ENCODE measurements around the gene SYDE2. TPM values are rescaled to one million over a fixed set of nuclear protein-coding genes. Genes with fewer than 3 reads are reported as not detected.

The SYDE2 gene
- total and polyA plus RNA-seq, 2 experiments from 2014 or later, result 20.6 to 47.5 TPM

DNA sequence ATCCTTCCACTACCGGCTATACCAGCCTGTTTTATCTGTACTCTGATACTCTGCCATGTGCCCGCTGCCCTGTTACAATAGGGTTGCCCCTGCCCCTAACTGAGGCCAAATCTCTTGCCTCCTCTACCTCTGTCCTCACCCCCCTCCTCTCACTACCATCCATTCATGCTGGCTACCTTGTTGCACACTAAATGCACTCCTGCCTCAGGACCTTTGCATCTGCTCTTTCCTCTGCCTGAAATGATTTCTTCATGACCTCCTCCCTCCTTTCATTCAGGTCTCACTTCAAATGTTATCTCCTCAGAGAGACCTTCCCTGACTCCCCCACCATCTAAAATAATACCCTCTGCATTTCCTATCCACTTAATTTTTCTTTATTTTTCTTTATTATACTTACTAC lies 7.7 kb upstream of the SYDE2 start:
- DNase-seq (ENCODE audit: low read depth in 1 of 2, low spot score in 1 of 2), result no peak
- Histone ChIP-seq H3K36me3 (no peaks in the 10 kb centered on the region), H3K9me3 (ENCODE audit: low read depth) (no peaks in the 10 kb centered on the region), H3K4me3 (no peak overlapping the region), H3K27me3 (no peaks in the 10 kb centered on the region), H3K27ac (no peak overlapping the region), H3K4me1 (ENCODE audit: low read depth) (no peaks in the 10 kb centered on the region)
- TF ChIP-seq CTCF (IDR thresholded peaks at IDR 0.05; ENCODE audit: low read depth, low read length), result no peak

- no peaks in the 10 kb centered on the region for H3K36me3 ChIP-seq
- H3K27ac ChIP-seq, result no peak overlapping the region
- no peak overlapping the region for H3K4me3 ChIP-seq
- DNase-seq (ENCODE audit: low read depth in 1 of 2, low spot score in 1 of 2), result no peak
- TF ChIP-seq CTCF (IDR thresholded peaks at IDR 0.05; ENCODE audit: low read depth, low read length), result no peak
- peaks cover 3% of the 10 kb centered on the region for H3K4me1 ChIP-seq (ENCODE audit: low read depth)
- no peaks in the 10 kb centered on the region for H3K27me3 ChIP-seq
- no peaks in the 10 kb centered on the region for H3K9me3 ChIP-seq (ENCODE audit: low read depth)
Measured at GRCh38 chr1:85203573-85204171, 2.9 kb upstream of the SYDE2 start.

DNA sequence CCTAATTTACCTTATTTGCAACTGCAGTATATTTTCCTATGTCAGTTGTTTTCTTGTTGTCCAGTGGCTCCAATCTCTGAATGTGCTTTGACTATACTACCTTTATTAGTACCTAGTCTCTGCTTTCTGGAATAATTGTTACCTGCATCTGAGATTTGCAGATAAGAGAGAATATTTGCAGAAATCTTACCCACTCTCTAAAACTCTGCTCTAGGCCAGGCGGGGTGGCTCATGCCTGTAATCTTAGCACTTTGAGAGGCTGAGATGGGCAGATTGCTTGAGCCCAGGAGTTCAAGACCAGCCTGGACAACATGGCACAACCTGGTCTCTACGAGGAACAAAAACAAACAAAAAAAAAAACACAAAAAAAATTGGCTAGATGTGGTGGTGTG lies 2.0 kb upstream of the SYDE2 start:
- no peak for DNase-seq (ENCODE audit: low read depth in 1 of 2, low spot score in 1 of 2)
- H3K27me3 ChIP-seq, result no peaks in the 10 kb centered on the region
- TF ChIP-seq CTCF (IDR thresholded peaks at IDR 0.05; ENCODE audit: low read depth, low read length), result no peak
- H3K4me3 ChIP-seq, result peak overlapping the region; percentile 90
- H3K27ac ChIP-seq, result peak overlapping the region; percentile 100
- H3K36me3 ChIP-seq, result no peaks in the 10 kb centered on the region
- peaks cover 3% of the 10 kb centered on the region for H3K4me1 ChIP-seq (ENCODE audit: low read depth)
- H3K9me3 ChIP-seq (ENCODE audit: low read depth), result no peaks in the 10 kb centered on the region

- Histone ChIP-seq H3K4me3 (peak overlapping the region; percentile 90), H3K4me1 (ENCODE audit: low read depth) (peaks cover 3% of the 10 kb centered on the region), H3K36me3 (no peaks in the 10 kb centered on the region), H3K9me3 (ENCODE audit: low read depth) (no peaks in the 10 kb centered on the region), H3K27me3 (no peaks in the 10 kb centered on the region), H3K27ac (peak overlapping the region; percentile 100)
- no peak for TF ChIP-seq CTCF (IDR thresholded peaks at IDR 0.05; ENCODE audit: low read depth, low read length)
- no peak for DNase-seq (ENCODE audit: low read depth in 1 of 2, low spot score in 1 of 2)
Measured at GRCh38 chr1:85202092-85202863, 1.5 kb upstream of the SYDE2 start.

- Histone ChIP-seq H3K27ac (peak overlapping the region; percentile 100), H3K36me3 (no peaks in the 10 kb centered on the region), H3K4me3 (peak overlapping the region; percentile 90), H3K27me3 (no peaks in the 10 kb centered on the region), H3K4me1 (ENCODE audit: low read depth) (peaks cover 5% of the 10 kb centered on the region), H3K9me3 (ENCODE audit: low read depth) (no peaks in the 10 kb centered on the region)
- peak; percentile 77 to 91 for DNase-seq (ENCODE audit: low read depth in 1 of 2, low spot score in 1 of 2)
- peak; percentile 3 for TF ChIP-seq CTCF (IDR thresholded peaks at IDR 0.05; ENCODE audit: low read depth, low read length)
Measured at GRCh38 chr1:85201340-85202091, 700 bp upstream of the SYDE2 start.
